Natural killer cell (primary cell): ENCODE measurements around the gene ARHGEF2. TPM values are rescaled to one million over a fixed set of nuclear protein-coding genes. Genes with fewer than 3 reads are reported as not detected.
A peak's percentile ranks its signal among the peaks of the same experiment; 100 is the strongest.

Experiments used
- ATAC-seq, 3 donors: fragments of 150-1000 bp in 2 of 3; fragments of 200-7000 bp in 1 of 3; cut with Tn5 transposase; 1 replicate in 1 of 3; 2 replicates in 2 of 3; pipeline ENCODE4 v1.10.0; 2021; ENCODE audit warnings: mild to moderate bottlenecking in 2 of 3, moderate library complexity in 2 of 3
- DNase-seq, 2 donors: peaks; one replicate each; pipeline versions ENCODE4 v3.0.0 to v3.0.0-alpha.2; 2013 to 2021; ENCODE audit warnings: mixed read lengths in 1 of 2
- H3K27ac ChIP-seq: one replicate; pipeline ENCODE4 v1.5.1; 2013; ENCODE audit warnings: mild to moderate bottlenecking, low read length
- H3K27me3 ChIP-seq: one replicate; pipeline ENCODE4 v1.6.1; 2013; ENCODE audit warnings: low read length; ENCODE audit not compliant: control insufficient read depth, insufficient read depth
- H3K36me3 ChIP-seq: one replicate; pipeline ENCODE4 v1.6.1; 2013; ENCODE audit warnings: low read length; ENCODE audit not compliant: control insufficient read depth, insufficient read depth
- H3K4me1 ChIP-seq: one replicate; pipeline ENCODE4 v1.6.1; 2013; ENCODE audit warnings: low read length; ENCODE audit not compliant: control insufficient read depth, insufficient read depth
- H3K4me3 ChIP-seq: one replicate; pipeline ENCODE4 v1.5.1; 2013; ENCODE audit warnings: low read length
- H3K9me3 ChIP-seq: one replicate; pipeline ENCODE4 v1.6.1; 2013; ENCODE audit warnings: low read length; ENCODE audit not compliant: control insufficient read depth, insufficient read depth
- H3K27ac Mint-ChIP-seq, 2 donors: one replicate each; pipeline ENCODE4 v1.8.0; 2022; ENCODE audit warnings: mild to moderate bottlenecking in 2 of 2, mixed read lengths in 2 of 2, moderate library complexity in 1 of 2
- H3K27me3 Mint-ChIP-seq, 2 donors: one replicate each; pipeline ENCODE4 v1.8.0; 2022; ENCODE audit warnings: low read depth in 2 of 2, mixed read lengths in 2 of 2
- H3K36me3 Mint-ChIP-seq: one replicate; pipeline ENCODE4 v1.8.0; 2022; ENCODE audit warnings: mixed read lengths
- H3K4me1 Mint-ChIP-seq, 2 donors: one replicate each; pipeline ENCODE4 v1.8.0; 2022; ENCODE audit warnings: mixed read lengths in 2 of 2
- H3K4me3 Mint-ChIP-seq: one replicate; pipeline ENCODE4 v1.8.0; 2022; ENCODE audit warnings: mild to moderate bottlenecking, moderate library complexity, mixed read lengths
- H3K9me3 Mint-ChIP-seq, 2 donors: one replicate each; pipeline ENCODE4 v1.8.0; 2022; ENCODE audit warnings: mixed read lengths in 2 of 2
- CTCF ChIP-seq: fragments of 200-600 bp; IDR thresholded peaks from one replicate; pipeline ENCODE4 v1.8.0; 2022; ENCODE audit warnings: antibody characterized with exemption
- WGBS: methylation state at CpG from one replicate; pipeline ENCODE4 v1.1.7; 2013; ENCODE audit warnings: missing lambda C conversion rate; ENCODE audit not compliant: insufficient coverage; 5-methylcytosine and 5-hydroxymethylcytosine counted together
- intact Hi-C: fragments of 100-400 bp; cut with micrococcal nuclease; formaldehyde crosslinking; loops from one replicate; pipeline ENCODE4 v1.14.2; 2022
- total RNA-seq, 4 donors: library from RNA; stranded (reverse); fragments of 120-200 nt in 1 of 4; gene quantifications; one replicate each; pipeline versions ENCODE4 v1.2.3 to v1.2.4, GENCODE V29; 2013 to 2022

Gene ARHGEF2
- total RNA-seq, 3 donors from 2014 or later (not counting 1 experiment from before 2014, with no cell fraction given): 143 to 200 (median 147) TPM

- H3K4me1 Mint-ChIP-seq: peaks cover 79 to 88% of the 10 kb centered on the region in 2 donors
- peak overlapping the region; percentile 79 for H3K27ac ChIP-seq
- intact Hi-C loops: loop anchor here (5.0 kb wide), 2 partner anchors 66 to 121 kb away; partner anchors contain the start of genes GON4L, RIT1 and SYT11
- H3K4me3 ChIP-seq: peak overlapping the region; percentile 96
- H3K4me1 ChIP-seq: peaks cover 83% of the 10 kb centered on the region
- no peaks in the 10 kb centered on the region for H3K36me3 Mint-ChIP-seq
- ATAC-seq: peak; percentile 41 to 59 (median 48)
- DNase-seq: peak; percentile 60 to 63
- H3K27me3 ChIP-seq: no peaks in the 10 kb centered on the region
- 0% methylated on average over 47 of the region's 52 CpGs for WGBS
- TF ChIP-seq CTCF: no peak
- H3K36me3 ChIP-seq: peaks cover 6% of the 10 kb centered on the region
- no peaks in the 10 kb centered on the region for H3K27me3 Mint-ChIP-seq
- peak overlapping the region; percentile 92 for H3K4me3 Mint-ChIP-seq
- peak overlapping the region; percentile 90 to 94 for H3K27ac Mint-ChIP-seq
- no peaks in the 10 kb centered on the region for H3K9me3 Mint-ChIP-seq
- H3K9me3 ChIP-seq: no peaks in the 10 kb centered on the region
Measured at GRCh38 chr1:155977690-155978324, 540 bp downstream of the ARHGEF2 start.

GRCh38 chr1:155976913-155977689 lies 1.2 kb downstream of the ARHGEF2 start:
- ATAC-seq (peak in 1 of 3 donors; percentile 3), DNase-seq (peak in 1 of 2 donors; percentile 40)
- Histone ChIP-seq H3K36me3 (peaks cover 3% of the 10 kb centered on the region), H3K27me3 (no peaks in the 10 kb centered on the region), H3K4me3 (peak overlapping the region; percentile 96), H3K9me3 (no peaks in the 10 kb centered on the region), H3K4me1 (peaks cover 83% of the 10 kb centered on the region), H3K27ac (peak overlapping the region; percentile 79)
- H3K27ac Mint-ChIP-seq: peak overlapping the region; percentile 90 to 94
- no peaks in the 10 kb centered on the region for H3K27me3 Mint-ChIP-seq
- H3K4me3 Mint-ChIP-seq: peak overlapping the region; percentile 92
- WGBS: 0% methylated on average over 5 of the region's 5 CpGs
- peaks cover 86 to 90% of the 10 kb centered on the region in 2 donors for H3K4me1 Mint-ChIP-seq
- no peak for TF ChIP-seq CTCF
- H3K36me3 Mint-ChIP-seq: no peaks in the 10 kb centered on the region
- intact Hi-C loops: loop anchor here (5.0 kb wide), 2 partner anchors 65 to 120 kb away; partner anchors contain the start of genes GON4L, RIT1 and SYT11
- no peaks in the 10 kb centered on the region for H3K9me3 Mint-ChIP-seq

- peaks cover 3% of the 10 kb centered on the region for H3K36me3 ChIP-seq
- Mint-ChIP-seq H3K27ac (peak overlapping the region; percentile 90 to 94), H3K4me1 (peaks cover 87 to 90% of the 10 kb centered on the region in 2 donors), H3K4me3 (peak overlapping the region; percentile 92), H3K27me3 (no peaks in the 10 kb centered on the region), H3K36me3 (no peaks in the 10 kb centered on the region), H3K9me3 (no peaks in the 10 kb centered on the region)
- no peaks in the 10 kb centered on the region for H3K9me3 ChIP-seq
- peak overlapping the region; percentile 79 for H3K27ac ChIP-seq
- peak overlapping the region; percentile 96 for H3K4me3 ChIP-seq
- TF ChIP-seq CTCF: no peak
- peaks cover 83% of the 10 kb centered on the region for H3K4me1 ChIP-seq
- 0% methylated on average over 13 of the region's 14 CpGs for WGBS
- ATAC-seq (peak; percentile 19 to 45 (median 25)), DNase-seq (peak; percentile 41 to 83)
- no peaks in the 10 kb centered on the region for H3K27me3 ChIP-seq
- intact Hi-C loops: loop anchor here (5.0 kb wide), 2 partner anchors 64 to 119 kb away; partner anchors contain the start of genes GON4L, RIT1 and SYT11
Measured at GRCh38 chr1:155976062-155976912, 2.1 kb downstream of the ARHGEF2 start.
